ENCODE data around the gene SPRY4. TPM values are rescaled to one million over a fixed set of nuclear protein-coding genes. Genes with fewer than 3 reads are reported as not detected.

The SPRY4 gene
- total RNA-seq, 1 donor from 2014 or later: 14.8 TPM

GRCh38 chr5:142290577-142291299, 34.1 kb downstream of the SPRY4 start:
- Mint-ChIP-seq H3K4me1 (ENCODE audit: low read depth) (peaks cover 18% of the 10 kb centered on the region), H3K36me3 (ENCODE audit: insufficient read depth) (no peaks in the 10 kb centered on the region), H3K9me3 (ENCODE audit: low read depth) (no peaks in the 10 kb centered on the region), H3K27me3 (peaks cover 4% of the 10 kb centered on the region), H3K27ac (peak overlapping the region; percentile 67), H3K4me3 (ENCODE audit: low read depth) (no peak overlapping the region)
- DNase-seq (ENCODE audit: low spot score, unreplicated experiment): no peak
- no peak for TF ChIP-seq CTCF (IDR thresholded peaks at IDR 0.05; ENCODE audit: unreplicated experiment)

- no peak for DNase-seq (ENCODE audit: low spot score, unreplicated experiment)
- Mint-ChIP-seq H3K9me3 (ENCODE audit: low read depth) (no peaks in the 10 kb centered on the region), H3K27me3 (no peaks in the 10 kb centered on the region), H3K4me3 (ENCODE audit: low read depth) (no peak overlapping the region), H3K36me3 (ENCODE audit: insufficient read depth) (no peaks in the 10 kb centered on the region), H3K27ac (peak overlapping the region; percentile 67), H3K4me1 (ENCODE audit: low read depth) (peaks cover 12% of the 10 kb centered on the region)
- no peak for TF ChIP-seq CTCF (IDR thresholded peaks at IDR 0.05; ENCODE audit: unreplicated experiment)
Measured at GRCh38 chr5:142289708-142290576, 34.9 kb downstream of the SPRY4 start.

GRCh38 chr5:142287973-142288313, 36.9 kb downstream of the SPRY4 start:
- Mint-ChIP-seq H3K36me3 (ENCODE audit: insufficient read depth) (no peaks in the 10 kb centered on the region), H3K4me3 (ENCODE audit: low read depth) (no peak overlapping the region), H3K27ac (peak overlapping the region; percentile 38), H3K27me3 (no peaks in the 10 kb centered on the region), H3K4me1 (ENCODE audit: low read depth) (peaks cover 12% of the 10 kb centered on the region), H3K9me3 (ENCODE audit: low read depth) (no peaks in the 10 kb centered on the region)
- TF ChIP-seq CTCF (IDR thresholded peaks at IDR 0.05; ENCODE audit: unreplicated experiment): no peak
- DNase-seq (ENCODE audit: low spot score, unreplicated experiment): no peak

- Mint-ChIP-seq H3K9me3 (ENCODE audit: low read depth) (no peaks in the 10 kb centered on the region), H3K4me1 (ENCODE audit: low read depth) (peaks cover 12% of the 10 kb centered on the region), H3K4me3 (ENCODE audit: low read depth) (no peak overlapping the region), H3K36me3 (ENCODE audit: insufficient read depth) (no peaks in the 10 kb centered on the region), H3K27ac (peak overlapping the region; percentile 38), H3K27me3 (no peaks in the 10 kb centered on the region)
- no peak for TF ChIP-seq CTCF (IDR thresholded peaks at IDR 0.05; ENCODE audit: unreplicated experiment)
- no peak for DNase-seq (ENCODE audit: low spot score, unreplicated experiment)
Measured at GRCh38 chr5:142287096-142287972, 37.5 kb downstream of the SPRY4 start.

GRCh38 chr5:142286111-142286510, 38.7 kb downstream of the SPRY4 start:
- peaks cover 12% of the 10 kb centered on the region for H3K4me1 Mint-ChIP-seq (ENCODE audit: low read depth)
- H3K27ac Mint-ChIP-seq: no peak overlapping the region
- TF ChIP-seq CTCF (IDR thresholded peaks at IDR 0.05; ENCODE audit: unreplicated experiment): no peak

More at GRCh38 chr5:142286111-142286510, 38.7 kb downstream of the SPRY4 start:
- H3K9me3 Mint-ChIP-seq (ENCODE audit: low read depth): no peaks in the 10 kb centered on the region
- H3K4me3 Mint-ChIP-seq (ENCODE audit: low read depth): no peak overlapping the region
- no peak for DNase-seq (ENCODE audit: low spot score, unreplicated experiment)
- no peaks in the 10 kb centered on the region for H3K36me3 Mint-ChIP-seq (ENCODE audit: insufficient read depth)
- H3K27me3 Mint-ChIP-seq: no peaks in the 10 kb centered on the region

Measured in progenitor cell of endocrine pancreas (in vitro differentiated cells).